K562 (cell line): ENCODE measurements around the gene POGZ. TPM values are rescaled to one million over a fixed set of nuclear protein-coding genes. Genes with fewer than 3 reads are reported as not detected.

Experiments used
- ATF1 ChIP-seq, 2 experiments: fragments of 450-650 bp in 1 of 2; IDR thresholded peaks; 2 replicates each; pipeline ENCODE4 v1.6.1; 2016; ENCODE audit warnings: missing compliant biosample characterization in 1 of 2, missing genetic modification characterization in 1 of 2
- DIDO1 ChIP-seq: fragments of 450-650 bp; IDR thresholded peaks from 2 replicates; pipeline ENCODE4 v1.6.1; 2016; ENCODE audit warnings: low read depth, missing biosample characterization, missing genetic modification characterization
- ELF1 ChIP-seq: fragments of 200-800 bp; sonication (Bioruptor generic); IDR thresholded peaks from 2 replicates; pipeline ENCODE4 v1.6.1; 2016; ENCODE audit warnings: missing genetic modification characterization, missing compliant biosample characterization
- GABPA ChIP-seq: fragments of 200-800 bp; sonication (Bioruptor generic); conservative IDR thresholded peaks from 2 replicates; pipeline ENCODE4 v1.6.1; 2016; ENCODE audit warnings: low read depth, missing genetic modification characterization, missing compliant biosample characterization
- GTF2A2 ChIP-seq: IDR thresholded peaks from 2 replicates; pipeline ENCODE4 v1.6.1; 2016; ENCODE audit warnings: mild to moderate bottlenecking, missing genetic modification characterization, missing compliant biosample characterization
- GTF2F1 ChIP-seq: IDR thresholded peaks from 2 replicates; pipeline ENCODE4 v1.6.1; 2011; ENCODE audit warnings: low read depth, low read length, improper control_type of control experiment
- HDAC8 ChIP-seq: fragments of 450-650 bp; IDR thresholded peaks from 2 replicates; pipeline ENCODE4 v1.6.1; 2016; ENCODE audit warnings: mild to moderate bottlenecking, missing genetic modification characterization, moderate library complexity, missing compliant biosample characterization
- HNRNPUL1 ChIP-seq: fragments of 200-400 bp; formaldehyde crosslinking; IDR thresholded peaks from 2 replicates; pipeline ENCODE4 v1.6.1; 2017; ENCODE audit warnings: low read length
- JUNB ChIP-seq: fragments of 450-650 bp; formaldehyde crosslinking; conservative IDR thresholded peaks from 2 replicates; pipeline ENCODE4 v1.4.0; 2020; ENCODE audit warnings: mild to moderate bottlenecking
- KDM5B ChIP-seq: fragments of 200-600 bp; sonication (generic); IDR thresholded peaks from 2 replicates; pipeline ENCODE4 v1.6.1; 2012; ENCODE audit warnings: low read depth, mild to moderate bottlenecking, moderate library complexity, low read length, control low read depth, inconsistent platforms; ENCODE audit not compliant: insufficient replicate concordance
- L3MBTL2 ChIP-seq: fragments of 450-650 bp; IDR thresholded peaks from 2 replicates; pipeline ENCODE4 v1.6.1; 2016; ENCODE audit warnings: mild to moderate bottlenecking, moderate library complexity
- NR4A1 ChIP-seq, 2 experiments: fragments of 250-450 bp in 1 of 2; fragments of 450-650 bp in 1 of 2; sonication (Bioruptor Pico) in 1 of 2; IDR thresholded peaks; 2 replicates each; pipeline versions ENCODE4 v1.4.0 to v1.6.1; 2016 to 2020; ENCODE audit warnings: mild to moderate bottlenecking in 2 of 2, missing compliant biosample characterization in 1 of 2, missing genetic modification characterization in 1 of 2, moderate library complexity in 1 of 2
- OTX1 ChIP-seq: fragments of 450-650 bp; formaldehyde crosslinking; IDR thresholded peaks from 2 replicates; pipeline ENCODE4 v1.4.0; 2022; ENCODE audit warnings: mild to moderate bottlenecking
- PATZ1 ChIP-seq: fragments of 250-450 bp; sonication (Bioruptor Pico); IDR thresholded peaks from 2 replicates; pipeline ENCODE4 v1.5.0; 2020; ENCODE audit warnings: mild to moderate bottlenecking, borderline replicate concordance
- POLR2G ChIP-seq: fragments of 200-400 bp; formaldehyde crosslinking; IDR thresholded peaks from 2 replicates; pipeline ENCODE4 v1.6.1; 2017; ENCODE audit warnings: low read depth, mild to moderate bottlenecking, antibody characterized with exemption, low read length, moderate library complexity
- RFX7 ChIP-seq: fragments of 250-450 bp; sonication (Bioruptor Pico); IDR thresholded peaks from 2 replicates; pipeline ENCODE4 v1.5.1; 2021; ENCODE audit warnings: mild to moderate bottlenecking
- SIRT6 ChIP-seq: IDR thresholded peaks from one replicate; pipeline ENCODE4 v1.6.1; 2012; ENCODE audit warnings: low read depth, mild to moderate bottlenecking, control low read depth, inconsistent platforms, low read length, moderate library complexity
- SMARCA4 ChIP-seq: fragments of 450-650 bp; IDR thresholded peaks from 2 replicates; pipeline ENCODE4 v1.6.1; 2016
- TEAD1 ChIP-seq, 2 experiments: fragments of 450-650 bp in 1 of 2; sonication (generic) in 1 of 2; formaldehyde crosslinking; IDR thresholded peaks; 2 replicates each; pipeline versions ENCODE4 v1.4.0 to v1.8.0; 2020 to 2022; ENCODE audit warnings: mild to moderate bottlenecking in 2 of 2, missing genetic modification reagents in 1 of 2
- ZFPM2 ChIP-seq: fragments of 250-450 bp; sonication (Bioruptor Pico); IDR thresholded peaks from 2 replicates; pipeline ENCODE4 v1.5.1; 2022; ENCODE audit warnings: mild to moderate bottlenecking
- ZNF197 ChIP-seq: fragments of 200-800 bp; sonication (Bioruptor generic); IDR thresholded peaks from 2 replicates; pipeline ENCODE4 v1.6.1; 2016; ENCODE audit warnings: low read depth, missing genetic modification characterization, missing compliant biosample characterization
- ZNF41 ChIP-seq: fragments of 250-450 bp; sonication (Bioruptor Pico); conservative IDR thresholded peaks from 2 replicates; pipeline ENCODE4 v1.4.0; 2020; ENCODE audit warnings: mild to moderate bottlenecking
- ZNF695 ChIP-seq: fragments of 450-650 bp; formaldehyde crosslinking; IDR thresholded peaks from 2 replicates; pipeline ENCODE4 v1.4.0; 2020; ENCODE audit warnings: mild to moderate bottlenecking, moderate library complexity
- polyA plus RNA-seq, 8 experiments: library from polyadenylated mRNA; depleted of rRNA in 4 of 8; stranded (reverse) in 5 of 8; unstranded in 3 of 8; fragments of >200 nt; fragmentation: Nextera tagmentation in 2 of 8; fragmentation: Illumina TruSeq in 1 of 8; extraction: Ambion mirVana in 2 of 8; extraction: Trizol in 1 of 8; gene quantifications; 2 replicates each; pipeline versions ENCODE4 v1.2.1 to v1.2.3, GENCODE V29; 2011 to 2014; ENCODE audit warnings: inconsistent platforms in 1 of 8, missing spikeins in 1 of 8
- total RNA-seq, 7 experiments: library from RNA; depleted of rRNA in 6 of 7; stranded (reverse); fragments of >200 nt in 6 of 7; fragmentation: Illumina TruSeq in 2 of 7; extraction: Trizol in 2 of 7; gene quantifications; 2 replicates each; pipeline versions ENCODE4 v1.2.1 to v1.2.3, GENCODE V29; 2011 to 2021; ENCODE audit warnings: low replicate concordance in 1 of 7
- TF ChIP-seq, protein P1 (sequence below): fragments of 450-650 bp; IDR thresholded peaks from 2 replicates; pipeline ENCODE4 v1.6.1; 2016
- TF ChIP-seq, protein P2 (sequence below): fragments of 200-800 bp; sonication (Bioruptor generic); IDR thresholded peaks from 2 replicates; pipeline ENCODE4 v1.6.1; 2017; ENCODE audit warnings: missing genetic modification characterization, missing compliant biosample characterization

POGZ gene
- total and polyA plus RNA-seq, 9 of the 15 experiments (the other 6 are each of a cell fraction or from before 2014, with no cell fraction given): 9.4 to 40.6 (median 21.6) TPM

DNA sequence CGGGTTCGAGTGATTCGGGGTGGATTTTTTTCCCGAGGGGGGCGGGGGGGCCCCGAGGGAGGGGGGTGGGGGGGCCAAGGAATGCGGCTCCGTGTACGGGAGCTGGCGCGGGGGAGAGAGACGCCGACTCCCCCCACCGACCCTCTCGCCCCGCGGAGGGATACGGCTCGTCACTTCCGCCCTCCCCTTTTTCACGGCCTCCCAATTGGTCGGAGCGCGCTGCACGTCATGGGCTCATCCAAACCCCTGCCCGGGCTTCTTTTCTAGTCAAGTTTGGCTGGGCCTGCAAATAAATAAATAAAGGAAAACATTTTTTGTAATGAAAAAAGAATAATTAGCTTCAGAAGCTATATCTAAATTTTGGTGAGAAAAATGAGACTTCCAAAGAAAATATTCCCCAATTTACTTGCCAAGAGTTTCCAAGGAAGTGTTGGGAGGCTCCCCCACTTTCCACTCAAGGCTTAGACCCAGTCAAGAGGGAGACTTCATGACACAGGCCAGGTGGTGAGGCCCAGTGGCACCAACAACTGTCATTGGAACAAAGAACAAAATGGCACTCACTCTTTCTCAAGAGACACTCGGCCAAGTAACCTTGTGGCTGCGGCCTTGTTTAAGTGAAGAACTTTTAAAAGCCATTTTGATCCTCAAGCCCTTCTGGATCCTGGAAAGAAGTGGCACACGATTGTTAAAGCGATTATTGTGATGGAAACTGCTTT lies at the start of gene POGZ (continued):
- TF ChIP-seq DIDO1 (peak; percentile 64; the same call in 1 of the 2 replicates), PATZ1 (CRISPR knock-in tag) (0 out of 2 replicates have a peak, but pooled peaks have one; percentile 12), ZNF41 (CRISPR knock-in tag) (0 out of 2 replicates have a peak, but pooled peaks have one; percentile 48), JUNB (CRISPR knock-in tag) (no peak), L3MBTL2 (peak; percentile 88), GABPA (tag) (peak; percentile 91), POLR2G (peak; percentile 75), ZFPM2 (no peak), ZNF695 (CRISPR knock-in tag) (no peak), TEAD1 (CRISPR knock-in tag; IDR thresholded peaks at IDR 0.05) (peak; percentile 22 to 54; a peak in 2 of 4 replicates), NR4A1 (CRISPR knock-in tag; IDR thresholded peaks at IDR 0.05) (no peak), NR4A1 (tag; IDR thresholded peaks at IDR 0.05) (peak; percentile 90), OTX1 (CRISPR knock-in tag) (peak; percentile 45; the same call in 1 of the 2 replicates), RFX7 (CRISPR knock-in tag) (no peak), ZNF197 (CRISPR knock-in tag) (0 out of 2 replicates have a peak, but pooled peaks have one; percentile 32), KDM5B (peak; percentile 42), SMARCA4 (no peak), SIRT6 (no peak), ELF1 (peak; percentile 87), ATF1 (CRISPR knock-in tag; IDR thresholded peaks at IDR 0.05) (peak; percentile 82), ATF1 (tag; IDR thresholded peaks at IDR 0.05) (peak; percentile 96), HDAC8 (tag) (peak; percentile 66; the same call in 1 of the 2 replicates), GTF2F1 (no peak), GTF2A2 (tag) (0 out of 2 replicates have a peak, but pooled peaks have one; percentile 26), HNRNPUL1 (no peak)
- TF ChIP-seq, protein P1, sequence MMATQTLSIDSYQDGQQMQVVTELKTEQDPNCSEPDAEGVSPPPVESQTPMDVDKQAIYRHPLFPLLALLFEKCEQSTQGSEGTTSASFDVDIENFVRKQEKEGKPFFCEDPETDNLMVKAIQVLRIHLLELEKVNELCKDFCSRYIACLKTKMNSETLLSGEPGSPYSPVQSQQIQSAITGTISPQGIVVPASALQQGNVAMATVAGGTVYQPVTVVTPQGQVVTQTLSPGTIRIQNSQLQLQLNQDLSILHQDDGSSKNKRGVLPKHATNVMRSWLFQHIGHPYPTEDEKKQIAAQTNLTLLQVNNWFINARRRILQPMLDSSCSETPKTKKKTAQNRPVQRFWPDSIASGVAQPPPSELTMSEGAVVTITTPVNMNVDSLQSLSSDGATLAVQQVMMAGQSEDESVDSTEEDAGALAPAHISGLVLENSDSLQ: peak; percentile 48; the same call in 1 of the 2 replicates
- TF ChIP-seq, protein P2, sequence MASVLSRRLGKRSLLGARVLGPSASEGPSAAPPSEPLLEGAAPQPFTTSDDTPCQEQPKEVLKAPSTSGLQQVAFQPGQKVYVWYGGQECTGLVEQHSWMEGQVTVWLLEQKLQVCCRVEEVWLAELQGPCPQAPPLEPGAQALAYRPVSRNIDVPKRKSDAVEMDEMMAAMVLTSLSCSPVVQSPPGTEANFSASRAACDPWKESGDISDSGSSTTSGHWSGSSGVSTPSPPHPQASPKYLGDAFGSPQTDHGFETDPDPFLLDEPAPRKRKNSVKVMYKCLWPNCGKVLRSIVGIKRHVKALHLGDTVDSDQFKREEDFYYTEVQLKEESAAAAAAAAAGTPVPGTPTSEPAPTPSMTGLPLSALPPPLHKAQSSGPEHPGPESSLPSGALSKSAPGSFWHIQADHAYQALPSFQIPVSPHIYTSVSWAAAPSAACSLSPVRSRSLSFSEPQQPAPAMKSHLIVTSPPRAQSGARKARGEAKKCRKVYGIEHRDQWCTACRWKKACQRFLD (CRISPR knock-in tag): peak; percentile 90
